Astrocyte (in vitro differentiated cells and primary cell): ENCODE results near the gene ELFN2. TPM values are rescaled to one million over a fixed set of nuclear protein-coding genes. Genes with fewer than 3 reads are reported as not detected.

Source experiments
- DNase-seq: peaks from one replicate; pipeline ENCODE4 v3.0.0-alpha.2; 2010; ENCODE audit warnings: low read depth
- FAIRE-seq: peaks from 2 replicates; lab custom pipeline; 2011; peaks lifted over from hg19 to GRCh38; lab: Jason Lieb, UNC
- H2AFZ ChIP-seq: 2 replicates; pipeline ENCODE4 v1.6.0; 2012; ENCODE audit warnings: low read depth, low read length, inconsistent platforms
- H3K27ac ChIP-seq: 2 replicates; pipeline ENCODE4 v1.5.1; 2011; ENCODE audit warnings: low read depth, low read length, inconsistent platforms
- H3K27me3 ChIP-seq: 2 replicates; pipeline ENCODE4 v1.6.0; 2011; ENCODE audit warnings: low read length, inconsistent platforms; ENCODE audit not compliant: insufficient read depth
- H3K36me3 ChIP-seq: 2 replicates; pipeline ENCODE4 v1.5.1; 2011; ENCODE audit warnings: low read length, inconsistent platforms; ENCODE audit not compliant: insufficient read depth
- H3K4me1 ChIP-seq: 2 replicates; pipeline ENCODE4 v1.5.1; 2011; ENCODE audit warnings: low read length, inconsistent platforms; ENCODE audit not compliant: insufficient read depth
- H3K4me2 ChIP-seq: 2 replicates; pipeline ENCODE4 v1.6.0; 2012; ENCODE audit warnings: low read length, inconsistent platforms
- H3K4me3 ChIP-seq: 2 replicates; pipeline ENCODE4 v1.5.1; 2011; ENCODE audit warnings: low read depth, mild to moderate bottlenecking, low read length, inconsistent platforms; ENCODE audit not compliant: insufficient read depth
- H3K79me2 ChIP-seq: 2 replicates; pipeline ENCODE4 v1.6.0; 2012; ENCODE audit warnings: mild to moderate bottlenecking, low read length, inconsistent platforms; ENCODE audit not compliant: insufficient read depth
- H3K9ac ChIP-seq: 2 replicates; pipeline ENCODE4 v1.6.0; 2012; ENCODE audit warnings: mild to moderate bottlenecking, low read length, inconsistent platforms
- H3K9me3 ChIP-seq: 2 replicates; pipeline ENCODE4 v1.5.1; 2012; ENCODE audit warnings: low read depth, mild to moderate bottlenecking, low read length, inconsistent platforms; ENCODE audit not compliant: insufficient read depth
- H4K20me1 ChIP-seq: 2 replicates; pipeline ENCODE4 v1.6.0; 2012; ENCODE audit warnings: low read length, inconsistent platforms; ENCODE audit not compliant: insufficient read depth
- H3K27ac Mint-ChIP-seq: one replicate; pipeline ENCODE4 v1.8.0; 2021; ENCODE audit warnings: mild to moderate bottlenecking, mixed read lengths; ENCODE audit not compliant: unreplicated experiment
- H3K27me3 Mint-ChIP-seq: one replicate; pipeline ENCODE4 v1.8.0; 2021; ENCODE audit warnings: low read depth, mixed read lengths; ENCODE audit not compliant: unreplicated experiment
- H3K36me3 Mint-ChIP-seq: one replicate; pipeline ENCODE4 v1.8.0; 2021; ENCODE audit warnings: low read depth, mixed read lengths; ENCODE audit not compliant: unreplicated experiment
- H3K4me1 Mint-ChIP-seq: one replicate; pipeline ENCODE4 v1.8.0; 2021; ENCODE audit warnings: low read depth, mixed read lengths; ENCODE audit not compliant: unreplicated experiment
- H3K4me3 Mint-ChIP-seq: one replicate; pipeline ENCODE4 v1.8.0; 2021; ENCODE audit warnings: mild to moderate bottlenecking, moderate library complexity, mixed read lengths; ENCODE audit not compliant: unreplicated experiment
- H3K9me3 Mint-ChIP-seq: one replicate; pipeline ENCODE4 v1.8.0; 2021; ENCODE audit warnings: mild to moderate bottlenecking, mixed read lengths; ENCODE audit not compliant: unreplicated experiment
- CTCF ChIP-seq: IDR thresholded peaks from 2 replicates; pipeline ENCODE4 v1.5.1; 2011; ENCODE audit warnings: low read depth, mild to moderate bottlenecking, inconsistent platforms, low read length, moderate library complexity; ENCODE audit not compliant: insufficient read depth
- EZH2 ChIP-seq: IDR thresholded peaks from 2 replicates; pipeline ENCODE4 v1.6.1; 2012; ENCODE audit warnings: mild to moderate bottlenecking, low read length, inconsistent platforms; ENCODE audit not compliant: insufficient read depth
- total RNA-seq: library from RNA; stranded (reverse); gene quantifications from 2 replicates; pipeline ENCODE4 v1.2.1, GENCODE V29; 2021

ELFN2 gene
- total RNA-seq, 1 donor from 2014 or later = 2.8 TPM

DNA sequence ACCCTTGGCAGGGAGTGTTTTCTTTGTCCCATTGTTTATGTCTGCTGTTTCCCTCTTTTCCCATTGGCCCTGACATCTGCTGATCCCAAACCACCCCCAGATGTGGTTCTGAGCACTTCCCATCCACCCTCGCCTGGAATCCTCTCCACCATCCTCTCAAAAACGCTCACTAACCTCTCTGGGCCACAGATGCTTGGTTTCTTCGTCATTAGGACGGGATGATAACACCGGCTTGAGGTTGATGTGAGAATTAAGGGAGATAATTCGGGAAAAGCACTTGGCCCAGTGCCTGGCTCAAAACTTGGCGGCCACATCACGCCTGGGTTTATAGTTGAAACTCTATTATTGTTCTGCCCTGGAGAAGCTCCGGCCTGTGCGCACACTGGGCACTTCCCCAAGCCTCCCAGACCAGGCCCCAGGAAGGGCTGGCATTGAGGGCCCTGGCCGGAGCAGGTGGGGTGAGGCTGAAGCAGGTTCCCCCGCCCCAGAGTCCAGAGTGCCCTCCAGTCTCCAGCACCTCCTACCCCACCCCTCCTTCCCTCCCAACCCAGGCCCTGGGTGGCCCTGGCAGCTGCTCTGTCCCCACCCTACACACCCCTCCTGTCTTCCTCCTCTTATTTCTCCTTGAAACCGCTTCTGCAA is 81.3 kb downstream of the ELFN2 start:
- Mint-ChIP-seq H3K9me3 (no peaks in the 10 kb centered on the region), H3K36me3 (no peaks in the 10 kb centered on the region), H3K4me3 (no peak overlapping the region), H3K27ac (no peak overlapping the region), H3K27me3 (peaks cover 55% of the 10 kb centered on the region), H3K4me1 (no peaks in the 10 kb centered on the region)
- H3K36me3 ChIP-seq = no peaks in the 10 kb centered on the region
- no peaks in the 10 kb centered on the region for H4K20me1 ChIP-seq
- H3K4me3 ChIP-seq = no peak overlapping the region
- peak overlapping the region; percentile 28 for H3K27ac ChIP-seq
- H3K79me2 ChIP-seq = no peaks in the 10 kb centered on the region
- no peak for TF ChIP-seq EZH2
- H3K4me2 ChIP-seq = peak overlapping the region; percentile 56
- H3K9ac ChIP-seq = peak overlapping the region; percentile 23
- DNase-seq (peak; percentile 98), FAIRE-seq (peak; percentile 90)
- H3K27me3 ChIP-seq = peaks cover 12% of the 10 kb centered on the region
- H3K9me3 ChIP-seq = no peaks in the 10 kb centered on the region
- H2AFZ ChIP-seq = no peak overlapping the region
- peaks cover 10% of the 10 kb centered on the region for H3K4me1 ChIP-seq

DNA sequence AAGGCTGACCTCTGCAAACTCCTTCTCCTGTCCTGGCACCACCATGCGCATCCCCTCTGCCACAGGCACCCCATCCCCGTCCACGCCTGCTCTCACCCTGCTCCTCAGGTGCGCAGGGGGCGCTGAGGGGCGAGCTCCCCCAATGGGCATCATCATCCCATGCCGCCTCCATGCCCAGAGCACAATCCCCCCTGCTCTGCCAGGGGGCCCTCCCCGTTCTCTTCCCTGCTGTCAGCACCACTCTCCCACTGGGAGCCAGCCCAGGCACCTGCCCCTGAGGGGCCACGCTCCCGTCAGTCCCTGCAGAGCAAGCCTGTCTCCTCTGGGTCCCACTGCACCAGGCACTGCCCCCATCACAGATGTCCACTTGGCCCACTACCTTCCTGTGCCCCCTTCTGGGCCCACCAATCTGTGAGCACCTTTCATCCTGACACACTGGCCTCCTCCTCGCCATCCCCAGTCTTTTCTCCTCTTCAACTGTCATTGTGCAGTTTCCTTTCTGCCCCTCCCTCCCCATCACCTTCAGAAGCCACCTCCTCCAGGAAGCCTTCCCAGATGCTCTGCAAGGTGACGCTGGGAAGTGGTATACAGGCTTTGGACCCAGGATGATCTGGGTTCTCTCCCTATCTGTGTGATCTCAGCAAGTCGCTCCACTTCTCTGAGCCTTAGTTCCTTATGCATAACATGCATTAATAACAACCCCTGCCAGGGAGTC is 82.4 kb downstream of the ELFN2 start:
- TF ChIP-seq EZH2 (no peak), CTCF (no peak)
- Mint-ChIP-seq H3K36me3 (no peaks in the 10 kb centered on the region), H3K27ac (peak overlapping the region; percentile 34), H3K9me3 (no peaks in the 10 kb centered on the region), H3K27me3 (peaks cover 61% of the 10 kb centered on the region), H3K4me1 (no peaks in the 10 kb centered on the region), H3K4me3 (no peak overlapping the region)
- Histone ChIP-seq H3K4me1 (peaks cover 10% of the 10 kb centered on the region), H4K20me1 (no peaks in the 10 kb centered on the region), H3K27me3 (peaks cover 13% of the 10 kb centered on the region), H3K9ac (no peak overlapping the region), H3K4me2 (no peak overlapping the region), H3K4me3 (no peak overlapping the region), H3K9me3 (no peaks in the 10 kb centered on the region), H3K36me3 (no peaks in the 10 kb centered on the region), H3K79me2 (no peaks in the 10 kb centered on the region), H2AFZ (no peak overlapping the region), H3K27ac (no peak overlapping the region)
- no peak for FAIRE-seq
- no peak for DNase-seq

- Mint-ChIP-seq H3K4me3 (no peak overlapping the region), H3K9me3 (no peaks in the 10 kb centered on the region), H3K27me3 (peaks cover 62% of the 10 kb centered on the region), H3K27ac (peak overlapping the region; percentile 34), H3K36me3 (no peaks in the 10 kb centered on the region), H3K4me1 (no peaks in the 10 kb centered on the region)
- H3K9me3 ChIP-seq = no peaks in the 10 kb centered on the region
- H3K27ac ChIP-seq = no peak overlapping the region
- H2AFZ ChIP-seq = no peak overlapping the region
- H3K9ac ChIP-seq = no peak overlapping the region
- peaks cover 13% of the 10 kb centered on the region for H3K27me3 ChIP-seq
- no peak overlapping the region for H3K4me2 ChIP-seq
- no peak for TF ChIP-seq EZH2
- TF ChIP-seq CTCF = no peak
- H3K4me3 ChIP-seq = no peak overlapping the region
- H3K79me2 ChIP-seq = no peaks in the 10 kb centered on the region
- no peaks in the 10 kb centered on the region for H4K20me1 ChIP-seq
- H3K4me1 ChIP-seq = peaks cover 10% of the 10 kb centered on the region
- FAIRE-seq = no peak
- H3K36me3 ChIP-seq = no peaks in the 10 kb centered on the region
- no peak for DNase-seq
Measured at GRCh38 chr22:37343863-37344734, 83.2 kb downstream of the ELFN2 start.
